ENCODE measurements around the gene WTIP. TPM values are rescaled to one million over a fixed set of nuclear protein-coding genes. Genes with fewer than 3 reads are reported as not detected.

The WTIP gene
- total RNA-seq, 1 donor, result 40.6 TPM

DNA sequence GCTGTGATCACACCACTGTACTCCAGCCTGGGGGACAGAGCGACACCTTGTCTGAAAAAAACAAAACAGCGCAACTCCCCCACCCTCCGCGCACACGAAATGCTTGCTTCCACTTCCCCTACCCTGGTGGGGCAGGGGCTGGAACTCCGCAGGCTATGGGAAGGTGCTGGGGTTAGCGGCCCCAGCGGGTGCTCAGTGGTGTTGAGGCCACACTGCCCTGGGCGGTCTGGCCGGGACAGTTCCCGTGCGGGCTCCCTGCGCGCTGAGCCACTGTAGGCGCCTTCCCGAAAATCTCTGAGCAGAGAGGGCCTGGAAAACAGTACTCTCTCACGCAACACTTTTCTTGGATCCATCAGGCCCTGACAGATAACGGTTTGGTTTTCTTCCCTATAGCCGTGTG is 1.1 kb upstream of the WTIP start:
- DNase-seq (ENCODE audit: low read depth), result no peak
- TF ChIP-seq, protein P1, sequence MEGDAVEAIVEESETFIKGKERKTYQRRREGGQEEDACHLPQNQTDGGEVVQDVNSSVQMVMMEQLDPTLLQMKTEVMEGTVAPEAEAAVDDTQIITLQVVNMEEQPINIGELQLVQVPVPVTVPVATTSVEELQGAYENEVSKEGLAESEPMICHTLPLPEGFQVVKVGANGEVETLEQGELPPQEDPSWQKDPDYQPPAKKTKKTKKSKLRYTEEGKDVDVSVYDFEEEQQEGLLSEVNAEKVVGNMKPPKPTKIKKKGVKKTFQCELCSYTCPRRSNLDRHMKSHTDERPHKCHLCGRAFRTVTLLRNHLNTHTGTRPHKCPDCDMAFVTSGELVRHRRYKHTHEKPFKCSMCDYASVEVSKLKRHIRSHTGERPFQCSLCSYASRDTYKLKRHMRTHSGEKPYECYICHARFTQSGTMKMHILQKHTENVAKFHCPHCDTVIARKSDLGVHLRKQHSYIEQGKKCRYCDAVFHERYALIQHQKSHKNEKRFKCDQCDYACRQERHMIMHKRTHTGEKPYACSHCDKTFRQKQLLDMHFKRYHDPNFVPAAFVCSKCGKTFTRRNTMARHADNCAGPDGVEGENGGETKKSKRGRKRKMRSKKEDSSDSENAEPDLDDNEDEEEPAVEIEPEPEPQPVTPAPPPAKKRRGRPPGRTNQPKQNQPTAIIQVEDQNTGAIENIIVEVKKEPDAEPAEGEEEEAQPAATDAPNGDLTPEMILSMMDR (IDR thresholded peaks at IDR 0.05; ENCODE audit: insufficient read depth, low read depth, low read length), result no peak

DNA sequence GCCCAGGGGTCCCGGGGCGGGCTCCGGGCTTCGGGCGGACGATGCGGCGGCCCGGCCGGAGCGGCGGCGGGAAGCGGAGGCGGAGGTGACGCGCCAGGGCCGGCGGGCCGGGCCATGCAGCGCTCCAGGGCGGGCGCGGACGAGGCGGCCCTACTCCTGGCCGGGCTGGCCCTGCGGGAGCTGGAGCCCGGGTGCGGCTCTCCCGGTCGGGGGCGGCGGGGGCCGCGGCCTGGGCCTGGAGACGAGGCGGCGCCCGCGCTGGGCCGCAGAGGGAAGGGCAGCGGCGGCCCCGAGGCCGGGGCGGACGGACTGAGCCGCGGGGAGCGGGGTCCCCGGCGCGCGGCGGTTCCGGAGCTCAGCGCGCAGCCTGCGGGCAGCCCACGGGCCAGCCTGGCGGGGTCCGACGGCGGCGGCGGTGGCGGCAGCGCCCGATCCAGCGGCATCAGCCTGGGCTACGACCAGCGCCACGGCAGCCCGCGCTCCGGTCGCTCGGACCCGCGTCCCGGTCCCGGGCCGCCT is 362 bp downstream of the WTIP start:
- no peak for DNase-seq (ENCODE audit: low read depth)
- TF ChIP-seq, protein P1 (IDR thresholded peaks at IDR 0.05; ENCODE audit: insufficient read depth, low read depth, low read length), result no peak
- peak overlapping the region; percentile 78 for H3K4me3 ChIP-seq (ENCODE audit: low read depth, low read length)

More for the DNA sequence above, 1.1 kb upstream of the WTIP start:
- peak overlapping the region; percentile 59 for H3K4me3 ChIP-seq (ENCODE audit: low read depth, low read length)

DNA sequence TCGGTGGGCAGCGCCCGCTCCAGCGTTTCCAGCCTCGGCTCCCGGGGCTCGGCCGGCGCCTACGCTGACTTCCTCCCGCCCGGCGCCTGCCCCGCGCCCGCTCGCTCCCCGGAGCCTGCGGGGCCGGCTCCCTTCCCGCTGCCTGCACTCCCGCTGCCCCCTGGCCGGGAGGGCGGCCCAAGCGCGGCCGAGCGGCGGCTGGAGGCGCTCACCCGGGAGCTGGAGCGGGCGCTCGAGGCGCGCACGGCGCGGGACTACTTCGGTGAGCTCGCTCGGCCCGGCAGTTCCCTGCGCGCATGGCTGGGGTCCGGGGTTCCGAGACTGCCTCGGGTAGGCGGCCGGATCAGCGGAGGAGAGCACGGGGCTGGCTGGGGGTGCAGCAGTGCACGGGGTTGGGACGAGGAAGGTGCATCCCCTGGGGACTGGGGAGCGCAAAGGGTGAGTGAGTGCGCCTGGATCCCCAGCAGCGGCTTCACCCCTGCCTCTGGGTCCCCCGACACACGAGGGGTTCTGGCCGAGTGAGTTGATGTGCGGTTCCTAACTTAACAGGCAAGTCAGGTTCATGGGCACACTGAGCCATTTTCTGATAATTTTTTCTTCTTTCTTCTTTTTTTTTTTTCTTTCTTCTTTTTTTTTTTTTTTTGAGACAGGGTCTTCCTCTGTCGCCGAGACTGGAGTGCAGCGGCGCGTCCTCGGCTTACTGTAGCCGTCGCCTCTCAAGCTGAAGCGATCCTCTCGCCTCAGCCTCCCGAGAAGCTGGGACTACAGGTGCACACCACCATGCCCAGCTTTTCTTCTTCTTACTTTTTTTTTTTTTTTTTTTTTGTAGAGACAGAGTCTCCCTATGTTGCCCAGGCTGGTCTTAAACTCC is 1.1 kb downstream of the WTIP start:
- DNase-seq (ENCODE audit: low read depth), result peak; percentile 56
- H3K4me3 ChIP-seq (ENCODE audit: low read depth, low read length), result peak overlapping the region; percentile 78
- TF ChIP-seq, protein P1 (IDR thresholded peaks at IDR 0.05; ENCODE audit: insufficient read depth, low read depth, low read length), result no peak

DNA sequence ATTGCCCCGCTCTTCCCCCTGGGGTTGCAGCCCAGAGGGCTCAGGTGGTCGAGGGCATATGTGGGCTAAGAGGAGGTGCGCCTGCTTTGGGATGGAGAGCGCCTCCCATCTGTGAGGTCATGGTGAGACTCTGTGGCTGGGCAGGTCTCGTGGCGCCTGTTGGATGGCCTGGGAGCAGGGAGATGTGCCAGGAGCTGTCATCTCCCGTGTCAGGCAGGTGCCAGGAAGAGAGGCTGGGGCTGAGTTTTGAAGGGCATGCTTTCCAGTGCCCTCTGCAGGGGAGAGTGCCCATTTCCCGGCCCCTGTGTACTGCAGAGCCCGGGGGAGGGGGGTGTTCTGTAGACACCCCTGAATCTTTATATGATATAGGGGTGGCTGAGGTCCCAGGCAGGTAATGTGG is 2.8 kb downstream of the WTIP start:
- no peak overlapping the region for H3K4me3 ChIP-seq (ENCODE audit: low read depth, low read length)
- DNase-seq (ENCODE audit: low read depth), result no peak
- TF ChIP-seq, protein P1 (IDR thresholded peaks at IDR 0.05; ENCODE audit: insufficient read depth, low read depth, low read length), result no peak

DNA sequence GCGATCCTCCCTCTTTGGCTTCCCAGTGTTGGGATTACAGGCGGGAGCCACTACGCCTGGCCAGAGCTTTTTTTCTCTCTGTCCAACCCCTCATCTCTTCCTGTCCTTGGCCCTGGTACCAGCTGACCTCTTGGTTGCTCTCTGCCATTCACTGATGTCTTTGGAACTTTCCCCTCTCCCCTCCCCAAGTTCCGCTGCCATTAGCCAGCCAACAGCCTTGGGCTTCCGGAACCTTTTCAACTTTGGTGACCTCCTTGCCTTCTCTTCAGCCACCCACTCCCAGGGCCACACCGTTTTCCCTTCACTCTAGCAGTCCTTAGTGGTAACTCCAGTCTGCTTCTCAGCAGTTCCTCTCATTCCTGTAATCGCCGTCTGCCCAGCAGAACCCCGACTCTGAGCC is 4.3 kb downstream of the WTIP start:
- H3K4me3 ChIP-seq (ENCODE audit: low read depth, low read length), result no peak overlapping the region
- no peak for DNase-seq (ENCODE audit: low read depth)
- TF ChIP-seq, protein P1 (IDR thresholded peaks at IDR 0.05; ENCODE audit: insufficient read depth, low read depth, low read length), result no peak

DNA sequence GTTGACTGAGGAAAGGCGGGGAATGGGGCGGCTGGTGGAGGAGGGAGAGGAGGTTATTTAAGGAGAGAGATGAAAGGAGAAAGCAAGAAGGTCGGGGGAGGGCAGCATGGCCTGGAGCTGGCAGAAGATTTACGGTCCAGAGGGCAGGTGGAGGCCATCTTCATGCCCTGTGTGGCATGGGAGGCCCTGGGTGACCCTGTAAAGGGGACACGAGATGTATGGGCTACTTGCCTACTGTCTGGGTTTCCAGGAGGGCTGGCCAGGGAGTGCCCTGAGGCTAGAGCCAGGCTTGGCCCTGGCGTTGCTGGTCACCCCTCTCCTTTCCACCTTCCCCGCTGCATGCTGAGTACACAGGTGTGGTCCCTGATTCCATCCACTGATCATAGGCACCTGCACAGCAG is 6.1 kb downstream of the WTIP start:
- TF ChIP-seq, protein P1 (IDR thresholded peaks at IDR 0.05; ENCODE audit: insufficient read depth, low read depth, low read length), result no peak
- no peak overlapping the region for H3K4me3 ChIP-seq (ENCODE audit: low read depth, low read length)
- DNase-seq (ENCODE audit: low read depth), result no peak
